ENCODE data around the gene ZRANB1.

ZRANB1 gene

DNA sequence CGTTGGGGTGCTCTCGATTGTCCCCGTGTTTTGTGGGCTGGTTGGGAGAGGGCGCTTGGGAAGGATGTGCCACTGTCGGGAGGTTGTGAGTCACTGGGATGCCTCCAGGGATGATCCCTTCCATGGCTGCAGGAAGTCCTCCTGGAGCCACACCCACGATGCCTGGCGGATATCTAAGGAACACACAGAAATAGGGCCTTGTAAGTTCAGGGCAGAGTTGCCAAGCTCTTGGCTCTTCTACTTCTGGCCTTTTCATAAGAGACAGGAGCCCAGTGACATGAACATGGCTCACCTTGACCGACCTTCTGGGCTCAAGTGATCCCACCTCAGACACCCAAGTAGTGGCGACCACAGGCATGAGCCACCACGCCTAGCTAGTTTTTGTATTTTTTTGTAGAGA, 47.6 kb downstream of the ZRANB1 start:
- no peak overlapping the region for H3K4me3 Mint-ChIP-seq
- H3K36me3 Mint-ChIP-seq (ENCODE audit: low read depth) = peaks cover 9% of the 10 kb centered on the region
- no peaks in the 10 kb centered on the region for H3K9me3 Mint-ChIP-seq
- no peaks in the 10 kb centered on the region for H3K4me1 Mint-ChIP-seq (ENCODE audit: low read depth)
- H3K27me3 Mint-ChIP-seq (ENCODE audit: low read depth) = no peaks in the 10 kb centered on the region
- no peak overlapping the region for H3K27ac Mint-ChIP-seq

DNA sequence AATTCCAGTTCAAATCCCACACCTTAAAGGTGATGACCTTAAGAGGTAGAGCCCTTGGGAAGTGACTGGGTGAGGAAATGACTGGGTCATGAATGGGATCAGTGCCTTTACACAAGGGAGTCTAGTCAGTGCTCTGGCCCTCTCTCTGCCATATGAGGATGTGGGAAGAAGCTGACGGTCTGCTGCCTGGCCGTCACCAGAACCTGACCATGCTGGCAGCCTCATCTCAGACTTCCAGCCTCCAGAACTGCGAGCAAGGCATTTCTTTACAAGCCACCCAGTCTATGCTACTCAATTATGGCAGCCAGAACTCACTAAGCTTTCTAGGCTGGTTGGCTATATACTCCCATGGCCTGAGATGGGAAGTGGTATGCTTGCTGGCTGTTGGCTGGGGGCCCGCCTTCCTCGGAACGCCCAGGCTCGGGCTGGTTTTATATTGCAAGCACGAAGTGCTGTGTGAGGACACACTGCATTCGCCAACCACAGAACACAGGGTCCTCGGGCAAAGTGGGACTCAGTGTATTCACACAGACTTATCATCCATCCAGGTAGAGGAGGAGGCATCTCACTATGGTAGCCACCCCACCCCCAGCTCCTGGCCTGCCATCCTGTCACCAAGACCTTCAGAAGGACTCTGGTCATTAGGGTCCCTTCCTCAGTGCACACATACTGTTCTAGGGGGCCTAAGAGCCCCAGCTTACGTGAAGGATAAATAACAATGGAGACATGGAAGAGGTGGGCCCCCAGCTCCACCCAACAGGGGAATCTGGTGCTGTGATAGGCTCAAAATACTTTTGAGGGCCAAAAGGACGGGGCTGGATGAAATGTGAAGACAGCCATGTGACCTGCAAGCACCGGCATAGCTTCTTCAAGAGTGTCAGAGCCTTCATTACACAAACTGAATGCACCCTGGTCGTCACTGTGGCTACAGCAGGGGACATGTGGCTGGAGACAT, 49.0 kb downstream of the ZRANB1 start:
- no peaks in the 10 kb centered on the region for H3K9me3 Mint-ChIP-seq
- H3K27ac Mint-ChIP-seq = no peak overlapping the region
- H3K4me1 Mint-ChIP-seq (ENCODE audit: low read depth) = no peaks in the 10 kb centered on the region
- no peak overlapping the region for H3K4me3 Mint-ChIP-seq
- no peaks in the 10 kb centered on the region for H3K27me3 Mint-ChIP-seq (ENCODE audit: low read depth)
- H3K36me3 Mint-ChIP-seq (ENCODE audit: low read depth) = peaks cover 5% of the 10 kb centered on the region

- H3K4me1 Mint-ChIP-seq (ENCODE audit: low read depth) = no peaks in the 10 kb centered on the region
- H3K9me3 Mint-ChIP-seq = no peaks in the 10 kb centered on the region
- H3K27me3 Mint-ChIP-seq (ENCODE audit: low read depth) = no peaks in the 10 kb centered on the region
- no peak overlapping the region for H3K4me3 Mint-ChIP-seq
- peaks cover 5% of the 10 kb centered on the region for H3K36me3 Mint-ChIP-seq (ENCODE audit: low read depth)
- H3K27ac Mint-ChIP-seq = no peak overlapping the region
Observed at GRCh38 chr10:124991835-124992234, 49.9 kb downstream of the ZRANB1 start.

DNA sequence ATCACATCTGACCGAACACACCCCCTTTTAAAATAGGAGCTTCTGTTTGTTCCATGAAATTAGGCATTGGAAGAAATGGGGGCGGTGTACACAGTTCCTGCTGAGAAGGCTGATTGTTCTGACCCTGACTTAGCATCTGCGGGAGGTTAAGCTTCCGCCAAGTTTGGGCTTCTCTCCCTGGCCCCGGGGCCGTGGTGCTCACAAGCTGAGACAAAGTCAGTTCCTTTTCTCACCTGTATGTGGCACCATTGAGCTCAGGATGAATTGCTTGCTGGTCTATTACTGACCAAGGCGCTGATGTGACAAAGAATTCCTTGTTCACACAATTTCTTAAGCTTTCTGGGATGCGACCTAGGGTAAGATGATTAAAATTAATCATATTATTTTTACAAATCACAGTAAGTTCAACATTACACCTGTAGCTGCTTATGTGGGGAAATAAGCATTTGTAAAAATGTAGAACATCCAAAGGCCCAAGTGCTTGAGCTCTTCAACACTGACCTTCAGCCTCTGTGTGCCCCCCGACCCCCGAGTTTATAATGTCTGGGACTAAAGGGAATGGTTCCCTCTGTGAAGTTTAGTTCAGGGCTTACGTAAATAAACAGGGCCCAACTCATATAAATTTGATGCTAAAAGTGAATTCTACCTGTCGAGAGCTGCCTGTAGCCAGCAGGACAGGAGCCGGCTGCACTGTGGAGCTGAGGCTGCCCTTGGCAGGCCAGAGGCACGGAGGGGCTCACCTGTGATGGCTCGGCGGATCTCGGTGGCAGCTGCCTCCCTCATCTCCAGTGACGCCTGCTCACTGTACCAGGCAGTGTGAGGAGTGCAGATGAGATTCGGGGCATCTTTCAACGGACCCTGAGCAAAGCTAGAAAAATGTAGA, 50.8 kb downstream of the ZRANB1 start:
- no peak overlapping the region for H3K27ac Mint-ChIP-seq

DNA sequence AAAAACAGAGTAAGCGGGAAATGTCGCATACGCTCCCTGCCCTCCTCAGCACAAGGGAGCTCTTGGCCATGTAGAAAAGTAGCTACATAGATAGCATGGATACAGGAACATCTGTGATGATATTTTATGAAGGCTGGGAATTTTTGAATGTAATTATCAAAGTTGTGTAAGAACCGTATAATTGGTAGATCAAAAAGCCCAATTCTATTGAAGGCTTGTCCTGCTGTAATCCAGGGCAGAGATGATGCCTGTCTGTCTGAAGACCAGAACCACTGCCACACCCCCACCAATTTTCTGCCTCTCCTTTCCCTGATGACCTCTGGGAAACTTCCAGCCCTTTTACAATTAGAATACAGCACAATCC, 51.4 kb downstream of the ZRANB1 start:
- Mint-ChIP-seq H3K36me3 (ENCODE audit: low read depth) (no peaks in the 10 kb centered on the region), H3K4me1 (ENCODE audit: low read depth) (no peaks in the 10 kb centered on the region), H3K9me3 (no peaks in the 10 kb centered on the region), H3K27ac (no peak overlapping the region), H3K27me3 (ENCODE audit: low read depth) (no peaks in the 10 kb centered on the region), H3K4me3 (no peak overlapping the region)

More for the DNA sequence above, 50.8 kb downstream of the ZRANB1 start:
- H3K4me3 Mint-ChIP-seq = no peak overlapping the region
- H3K4me1 Mint-ChIP-seq (ENCODE audit: low read depth) = no peaks in the 10 kb centered on the region
- no peaks in the 10 kb centered on the region for H3K27me3 Mint-ChIP-seq (ENCODE audit: low read depth)
- peaks cover 1% of the 10 kb centered on the region for H3K36me3 Mint-ChIP-seq (ENCODE audit: low read depth)
- H3K9me3 Mint-ChIP-seq = no peaks in the 10 kb centered on the region

GRCh38 chr10:124993736-124994451, 52.0 kb downstream of the ZRANB1 start:
- no peak overlapping the region for H3K27ac Mint-ChIP-seq
- H3K36me3 Mint-ChIP-seq (ENCODE audit: low read depth) = no peaks in the 10 kb centered on the region
- no peak overlapping the region for H3K4me3 Mint-ChIP-seq
- H3K27me3 Mint-ChIP-seq (ENCODE audit: low read depth) = no peaks in the 10 kb centered on the region
- no peaks in the 10 kb centered on the region for H3K4me1 Mint-ChIP-seq (ENCODE audit: low read depth)
- H3K9me3 Mint-ChIP-seq = no peaks in the 10 kb centered on the region

GRCh38 chr10:124994573-124995473, 52.9 kb downstream of the ZRANB1 start:
- H3K36me3 Mint-ChIP-seq (ENCODE audit: low read depth) = no peaks in the 10 kb centered on the region
- H3K9me3 Mint-ChIP-seq = no peaks in the 10 kb centered on the region
- H3K4me3 Mint-ChIP-seq = no peak overlapping the region
- no peaks in the 10 kb centered on the region for H3K27me3 Mint-ChIP-seq (ENCODE audit: low read depth)
- no peaks in the 10 kb centered on the region for H3K4me1 Mint-ChIP-seq (ENCODE audit: low read depth)
- no peak overlapping the region for H3K27ac Mint-ChIP-seq

- Mint-ChIP-seq H3K27me3 (ENCODE audit: low read depth) (no peaks in the 10 kb centered on the region), H3K36me3 (ENCODE audit: low read depth) (no peaks in the 10 kb centered on the region), H3K27ac (no peak overlapping the region)
Observed at GRCh38 chr10:124995605-124996004, 53.7 kb downstream of the ZRANB1 start.

DNA sequence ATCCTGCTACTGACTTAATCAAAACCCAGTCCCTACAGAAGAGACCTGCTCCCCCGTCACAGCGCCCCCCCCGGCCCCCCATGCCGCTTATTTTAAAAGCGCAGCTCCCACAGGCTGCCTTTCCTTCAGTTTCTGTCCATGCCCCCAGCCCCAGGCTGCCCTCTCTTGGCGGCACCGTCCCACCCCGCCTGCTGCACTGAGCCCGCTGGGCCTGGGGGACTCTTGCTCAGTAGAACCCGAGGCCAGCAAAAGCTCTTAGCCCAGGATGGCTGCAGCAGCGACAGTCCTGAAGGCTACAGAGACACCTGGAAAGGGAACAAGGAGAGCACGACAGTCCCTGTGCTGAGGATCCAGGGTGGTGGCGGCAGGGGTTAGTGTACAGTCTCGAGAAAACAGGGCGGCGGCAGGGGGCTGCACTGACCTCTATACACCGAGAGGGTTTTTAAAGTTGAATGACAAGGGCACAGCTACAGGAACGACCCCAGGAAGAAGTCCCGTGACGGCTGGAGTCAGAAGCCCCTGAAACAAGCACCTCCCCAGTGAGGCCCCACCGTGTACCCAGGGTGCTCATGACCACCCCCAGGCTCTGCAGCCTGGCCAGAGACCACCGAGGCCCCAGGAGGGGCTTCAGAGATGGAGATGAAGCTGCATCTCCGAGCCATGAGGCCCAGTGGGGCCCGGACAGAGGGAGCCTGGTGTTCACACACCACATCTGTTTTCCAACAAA, 54.4 kb downstream of the ZRANB1 start:
- Mint-ChIP-seq H3K27me3 (ENCODE audit: low read depth) (no peaks in the 10 kb centered on the region), H3K36me3 (ENCODE audit: low read depth) (no peaks in the 10 kb centered on the region), H3K4me3 (no peak overlapping the region), H3K27ac (no peak overlapping the region), H3K4me1 (ENCODE audit: low read depth) (no peaks in the 10 kb centered on the region), H3K9me3 (no peaks in the 10 kb centered on the region)

More at GRCh38 chr10:124995605-124996004, 53.7 kb downstream of the ZRANB1 start:
- Mint-ChIP-seq H3K9me3 (no peaks in the 10 kb centered on the region), H3K4me1 (ENCODE audit: low read depth) (no peaks in the 10 kb centered on the region), H3K4me3 (no peak overlapping the region)

DNA sequence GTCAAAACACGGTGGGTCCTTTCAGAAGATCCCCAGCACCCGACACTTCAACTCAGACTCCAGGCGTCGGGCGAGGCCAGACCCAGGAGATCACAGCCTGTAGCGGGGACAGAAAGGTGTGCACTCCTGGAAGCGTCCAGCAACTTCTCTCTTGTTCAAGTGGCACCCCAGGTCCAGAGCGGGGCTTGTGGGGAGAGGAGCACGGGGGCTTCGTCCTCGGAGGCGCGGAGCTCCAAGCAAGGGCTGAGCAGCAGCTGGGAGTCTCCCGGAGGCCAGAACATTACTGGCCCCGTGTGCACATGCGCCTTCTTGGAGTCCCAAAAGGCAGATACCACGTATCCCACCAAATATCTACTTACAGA, 54.9 kb downstream of the ZRANB1 start:
- no peaks in the 10 kb centered on the region for H3K36me3 Mint-ChIP-seq (ENCODE audit: low read depth)
- H3K4me1 Mint-ChIP-seq (ENCODE audit: low read depth) = no peaks in the 10 kb centered on the region

GRCh38 chr10:124997306-124997705, 55.4 kb downstream of the ZRANB1 start:
- no peaks in the 10 kb centered on the region for H3K9me3 Mint-ChIP-seq
- no peak overlapping the region for H3K27ac Mint-ChIP-seq
- H3K4me3 Mint-ChIP-seq = no peak overlapping the region
- H3K36me3 Mint-ChIP-seq (ENCODE audit: low read depth) = no peaks in the 10 kb centered on the region
- H3K4me1 Mint-ChIP-seq (ENCODE audit: low read depth) = no peaks in the 10 kb centered on the region
- no peaks in the 10 kb centered on the region for H3K27me3 Mint-ChIP-seq (ENCODE audit: low read depth)

More for the DNA sequence above, 54.9 kb downstream of the ZRANB1 start:
- no peaks in the 10 kb centered on the region for H3K27me3 Mint-ChIP-seq (ENCODE audit: low read depth)
- no peak overlapping the region for H3K27ac Mint-ChIP-seq
- H3K4me3 Mint-ChIP-seq = no peak overlapping the region
- no peaks in the 10 kb centered on the region for H3K9me3 Mint-ChIP-seq

- Mint-ChIP-seq H3K4me3 (no peak overlapping the region), H3K27me3 (ENCODE audit: low read depth) (no peaks in the 10 kb centered on the region), H3K36me3 (ENCODE audit: low read depth) (no peaks in the 10 kb centered on the region), H3K9me3 (no peaks in the 10 kb centered on the region), H3K27ac (no peak overlapping the region), H3K4me1 (ENCODE audit: low read depth) (no peaks in the 10 kb centered on the region)
Observed at GRCh38 chr10:124997771-124998623, 56.1 kb downstream of the ZRANB1 start.
